SK-N-MC (cell line): Measurements from ENCODE around the gene ICE2.

Experiments
- DNase-seq: peaks from one replicate; pipeline ENCODE4 v3.0.0-alpha.2; 2011; ENCODE audit warnings: low read depth, low spot score
- H3K27ac ChIP-seq: fragments of 200-600 bp; sonication (generic); 2 replicates; pipeline ENCODE4 v1.5.1; 2016; ENCODE audit warnings: mixed run types
- H3K36me3 ChIP-seq: fragments of 200-600 bp; sonication (generic); 2 replicates; pipeline ENCODE4 v1.6.1; 2017; ENCODE audit warnings: antibody characterized with exemption, low read length, mixed read lengths; ENCODE audit not compliant: insufficient read depth
- H3K4me3 ChIP-seq: fragments of 200-600 bp; sonication (generic); 2 replicates; pipeline ENCODE4 v1.5.1; 2016
- H3K9ac ChIP-seq: fragments of 200-600 bp; sonication (generic); 2 replicates; pipeline ENCODE4 v1.8.0; 2017; ENCODE audit warnings: mixed run types, mixed read lengths; ENCODE audit not compliant: insufficient read length
- H3K9me3 ChIP-seq: fragments of 200-600 bp; sonication (generic); 2 replicates; pipeline ENCODE4 v1.6.1; 2017; ENCODE audit warnings: low read depth, mild to moderate bottlenecking, antibody characterized with exemption, low read length, moderate library complexity, mixed read lengths
- EZH2 ChIP-seq: fragments of 200-600 bp; sonication (generic); IDR thresholded peaks from one replicate; pipeline ENCODE4 v1.6.1; 2017; ENCODE audit warnings: antibody characterized with exemption
- FOXP2 ChIP-seq: optimal IDR thresholded peaks from 2 replicates; pipeline ENCODE3; 2011; ENCODE audit warnings: mild to moderate bottlenecking, moderate library complexity; ENCODE audit not compliant: insufficient read depth; ENCODE audit errors: extremely low read length, control extremely low read depth
- POLR2AphosphoS5 ChIP-seq: IDR thresholded peaks from 2 replicates; pipeline ENCODE4 v1.6.1; 2012; ENCODE audit warnings: mild to moderate bottlenecking, low read depth, low read length, borderline replicate concordance

The ICE2 gene

DNA sequence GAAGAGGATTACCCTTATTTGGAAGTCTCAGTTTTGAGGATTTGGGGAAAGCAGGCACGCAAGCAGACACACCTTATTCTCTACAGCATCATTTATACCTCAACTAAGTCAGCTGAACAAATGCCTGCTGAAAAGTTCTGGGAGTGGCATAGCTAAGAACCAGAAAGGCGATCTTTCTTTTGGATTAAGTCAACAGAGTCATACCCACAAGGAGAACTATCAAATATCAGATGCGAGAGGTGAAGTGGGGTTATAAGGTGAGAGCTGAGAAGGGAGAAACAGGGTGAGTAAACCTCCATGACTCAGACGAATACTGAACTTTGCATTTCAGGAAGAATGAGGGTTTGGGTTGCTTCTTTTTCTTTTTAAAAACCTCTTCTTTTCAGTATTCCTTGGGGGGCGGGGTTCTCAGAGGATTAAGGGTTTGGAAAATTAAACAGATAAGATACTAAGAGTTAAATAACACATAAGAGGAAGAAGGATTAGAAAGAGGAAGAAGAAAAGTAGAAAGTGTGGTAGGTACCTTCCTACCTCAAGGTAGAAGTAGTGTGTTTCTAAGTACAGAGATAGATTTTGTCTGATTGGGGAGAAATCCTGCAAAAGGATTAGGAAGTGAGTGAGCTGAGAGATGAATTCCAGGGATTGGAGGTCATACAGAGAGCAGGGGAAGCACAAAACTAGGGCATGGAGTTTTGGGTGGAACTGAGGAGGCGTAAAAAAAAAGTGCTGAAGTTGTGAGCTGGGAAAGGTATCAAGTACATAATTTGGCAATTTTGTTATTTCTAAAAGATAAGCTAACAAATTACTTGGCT, 41.3 kb upstream of the ICE2 start:
- Histone ChIP-seq H3K27ac (no peak overlapping the region), H3K4me3 (no peak overlapping the region), H3K9me3 (no peaks in the 10 kb centered on the region), H3K36me3 (no peaks in the 10 kb centered on the region), H3K9ac (no peak overlapping the region)
- TF ChIP-seq EZH2 (no peak), POLR2AphosphoS5 (no peak), FOXP2 (no peak)
- no peak for DNase-seq

DNA sequence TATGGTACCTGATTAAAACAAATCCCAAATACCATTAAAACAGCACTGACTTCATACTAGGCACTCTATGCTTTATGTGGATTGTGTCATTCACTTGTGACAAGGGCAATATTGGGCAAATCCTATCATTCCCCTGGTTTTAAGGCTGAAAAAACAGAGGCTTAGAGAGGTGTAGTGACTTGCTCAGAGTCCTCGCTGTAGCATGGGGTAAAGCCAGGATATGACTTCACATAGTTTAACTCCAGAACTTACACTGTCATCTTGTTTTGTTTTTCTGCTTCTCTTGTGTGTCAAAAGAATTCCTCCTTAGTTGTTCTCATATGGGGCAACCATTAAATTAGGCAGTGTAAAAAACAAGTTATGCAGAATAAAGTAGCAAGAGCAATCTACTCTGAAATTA, 40.3 kb upstream of the ICE2 start:
- Histone ChIP-seq H3K9ac (no peak overlapping the region), H3K27ac (no peak overlapping the region), H3K4me3 (no peak overlapping the region), H3K36me3 (no peaks in the 10 kb centered on the region), H3K9me3 (no peaks in the 10 kb centered on the region)
- no peak for DNase-seq
- no peak for TF ChIP-seq EZH2
- TF ChIP-seq FOXP2: no peak
- TF ChIP-seq POLR2AphosphoS5: no peak

- H3K9ac ChIP-seq: no peak overlapping the region
- TF ChIP-seq FOXP2 (no peak), EZH2 (no peak), POLR2AphosphoS5 (no peak)
- H3K36me3 ChIP-seq: no peaks in the 10 kb centered on the region
- DNase-seq: no peak
- H3K9me3 ChIP-seq: no peaks in the 10 kb centered on the region
- H3K27ac ChIP-seq: no peak overlapping the region
- no peak overlapping the region for H3K4me3 ChIP-seq
Measured at GRCh38 chr15:60518511-60518910, 39.6 kb upstream of the ICE2 start.

DNA sequence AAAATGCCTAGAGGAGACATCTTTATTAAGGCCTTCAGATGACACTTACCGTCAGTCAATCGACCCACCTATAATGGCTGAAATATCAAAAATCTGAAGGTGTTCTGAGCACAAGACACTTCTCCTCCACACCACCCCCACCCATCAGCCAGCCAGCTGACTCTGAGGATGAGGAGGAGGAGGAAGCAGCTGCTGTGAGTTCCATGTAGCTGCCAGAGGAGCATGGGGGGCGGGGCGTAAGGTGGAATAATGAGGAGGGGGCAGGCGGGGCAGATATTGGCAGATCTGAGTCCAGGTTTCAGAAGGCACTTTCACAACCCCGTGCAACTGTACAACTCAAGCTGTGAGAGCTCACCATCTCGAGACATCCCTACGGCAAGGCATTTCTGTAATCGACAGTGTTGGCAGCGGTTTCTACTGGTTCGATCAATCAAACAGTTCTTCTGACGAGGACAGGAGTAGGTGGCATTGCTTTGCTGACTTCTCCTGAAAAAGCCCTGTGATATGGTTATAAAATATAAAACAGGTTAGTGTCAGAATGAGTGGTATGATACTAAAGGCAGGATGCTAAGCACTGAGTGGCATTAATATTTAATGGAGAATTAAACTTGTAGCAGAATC, 35.4 kb upstream of the ICE2 start:
- no peak overlapping the region for H3K27ac ChIP-seq
- H3K9me3 ChIP-seq: no peaks in the 10 kb centered on the region
- no peak overlapping the region for H3K4me3 ChIP-seq
- TF ChIP-seq POLR2AphosphoS5: no peak
- no peak for TF ChIP-seq EZH2
- no peak for TF ChIP-seq FOXP2
- H3K9ac ChIP-seq: no peak overlapping the region
- DNase-seq: no peak
- H3K36me3 ChIP-seq: no peaks in the 10 kb centered on the region

DNA sequence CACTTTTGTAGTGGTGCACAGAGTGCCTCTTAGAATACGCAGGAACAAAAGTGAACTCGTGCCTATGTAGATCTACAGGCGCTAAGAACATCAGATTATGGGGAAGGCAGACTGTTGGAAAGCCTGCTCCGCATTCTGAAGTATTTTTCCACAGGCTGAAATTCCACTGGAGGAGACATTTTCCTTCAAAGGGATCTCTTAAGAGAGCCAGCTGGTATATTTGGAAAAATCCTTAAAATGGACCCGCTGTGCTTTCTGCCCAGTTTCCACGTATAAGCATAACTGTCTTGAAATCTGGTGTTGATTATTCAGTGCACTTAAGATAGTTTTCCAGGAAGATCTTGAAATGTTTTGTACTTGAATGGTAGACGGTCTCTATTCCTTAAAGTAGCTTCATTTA, 34.7 kb upstream of the ICE2 start:
- H3K4me3 ChIP-seq: no peak overlapping the region
- TF ChIP-seq EZH2 (no peak), POLR2AphosphoS5 (no peak), FOXP2 (no peak)
- H3K9me3 ChIP-seq: no peaks in the 10 kb centered on the region
- DNase-seq: no peak
- H3K27ac ChIP-seq: no peak overlapping the region
- no peaks in the 10 kb centered on the region for H3K36me3 ChIP-seq
- no peak overlapping the region for H3K9ac ChIP-seq

DNA sequence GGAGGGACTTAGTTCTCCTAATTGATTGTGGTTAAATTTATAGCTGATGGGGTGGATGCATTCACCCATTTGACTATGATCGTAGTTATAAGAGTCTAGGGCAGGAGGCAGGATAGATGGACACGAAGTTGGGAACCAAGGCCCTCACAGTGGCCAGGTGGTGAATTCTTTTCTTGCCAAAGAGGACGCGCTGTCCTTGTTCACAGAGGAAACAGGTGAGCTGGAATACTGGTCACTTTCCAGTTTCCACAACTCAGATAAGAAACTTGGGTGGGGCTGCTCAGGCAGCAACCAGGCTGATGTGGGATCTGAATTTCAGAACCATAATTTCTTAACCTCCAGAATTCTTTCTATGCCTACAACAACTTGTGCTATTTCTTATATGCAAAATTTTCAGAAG, 34.0 kb upstream of the ICE2 start:
- no peak overlapping the region for H3K4me3 ChIP-seq
- H3K27ac ChIP-seq: no peak overlapping the region
- no peak overlapping the region for H3K9ac ChIP-seq
- no peaks in the 10 kb centered on the region for H3K36me3 ChIP-seq
- TF ChIP-seq FOXP2 (no peak), EZH2 (no peak), POLR2AphosphoS5 (no peak)
- DNase-seq: no peak
- H3K9me3 ChIP-seq: no peaks in the 10 kb centered on the region

DNA sequence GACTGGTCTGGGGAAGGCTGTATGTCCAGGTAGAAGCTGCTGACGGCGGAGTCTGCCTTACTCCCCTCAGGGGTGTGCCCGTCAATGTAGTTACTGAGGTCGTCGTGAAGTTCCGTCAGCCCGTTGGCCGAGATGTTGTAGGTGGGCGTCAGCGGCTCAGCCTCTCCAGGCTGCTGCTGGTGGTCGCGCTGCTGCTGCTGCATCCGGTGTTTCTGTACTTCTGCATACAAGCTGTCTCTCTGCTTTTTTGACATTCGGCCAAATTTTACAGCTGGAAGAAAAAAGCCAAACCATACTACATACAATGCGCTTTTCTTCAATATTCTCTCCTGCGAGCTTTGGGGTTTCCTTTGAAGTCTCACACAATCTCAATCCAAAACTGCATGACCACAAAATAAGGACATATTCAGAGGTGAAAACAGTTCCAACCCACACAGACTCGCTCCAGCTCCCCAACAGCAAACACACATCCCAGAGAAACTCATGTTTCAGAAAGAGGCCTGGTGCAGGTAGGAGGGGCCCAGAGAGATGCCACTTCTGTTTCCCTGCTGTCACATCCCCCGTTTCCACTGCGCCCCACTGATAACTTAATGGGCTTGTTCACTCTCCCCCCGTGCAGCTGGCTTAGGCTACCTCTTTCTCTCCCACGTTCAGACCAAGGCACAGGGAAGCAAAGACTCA, 32.5 kb upstream of the ICE2 start:
- TF ChIP-seq POLR2AphosphoS5: no peak
- TF ChIP-seq FOXP2: no peak
- TF ChIP-seq EZH2: no peak
- no peaks in the 10 kb centered on the region for H3K9me3 ChIP-seq
- no peak overlapping the region for H3K9ac ChIP-seq
- no peak overlapping the region for H3K4me3 ChIP-seq
- H3K27ac ChIP-seq: no peak overlapping the region
- no peak for DNase-seq
- no peaks in the 10 kb centered on the region for H3K36me3 ChIP-seq

- H3K27ac ChIP-seq: no peak overlapping the region
- no peak overlapping the region for H3K9ac ChIP-seq
- no peaks in the 10 kb centered on the region for H3K9me3 ChIP-seq
- no peaks in the 10 kb centered on the region for H3K36me3 ChIP-seq
- DNase-seq: no peak
- H3K4me3 ChIP-seq: no peak overlapping the region
- no peak for TF ChIP-seq EZH2
- no peak for TF ChIP-seq FOXP2
- no peak for TF ChIP-seq POLR2AphosphoS5
Measured at GRCh38 chr15:60510006-60510405, 31.1 kb upstream of the ICE2 start.
